CD4-positive, alpha-beta T cell treated with Interleukin-21 for 1 hour (primary cell): ENCODE measurements around the gene ZNF124.
"Not testable (repeated sequence)": the region's sequence is repeated elsewhere in the genome, so short reads cannot be mapped to it uniquely, and the experiment has no call there.

Experiments
- DNase-seq: peaks from one replicate; pipeline ENCODE4 v3.0.0-alpha.2; 2020

ZNF124 gene

DNA sequence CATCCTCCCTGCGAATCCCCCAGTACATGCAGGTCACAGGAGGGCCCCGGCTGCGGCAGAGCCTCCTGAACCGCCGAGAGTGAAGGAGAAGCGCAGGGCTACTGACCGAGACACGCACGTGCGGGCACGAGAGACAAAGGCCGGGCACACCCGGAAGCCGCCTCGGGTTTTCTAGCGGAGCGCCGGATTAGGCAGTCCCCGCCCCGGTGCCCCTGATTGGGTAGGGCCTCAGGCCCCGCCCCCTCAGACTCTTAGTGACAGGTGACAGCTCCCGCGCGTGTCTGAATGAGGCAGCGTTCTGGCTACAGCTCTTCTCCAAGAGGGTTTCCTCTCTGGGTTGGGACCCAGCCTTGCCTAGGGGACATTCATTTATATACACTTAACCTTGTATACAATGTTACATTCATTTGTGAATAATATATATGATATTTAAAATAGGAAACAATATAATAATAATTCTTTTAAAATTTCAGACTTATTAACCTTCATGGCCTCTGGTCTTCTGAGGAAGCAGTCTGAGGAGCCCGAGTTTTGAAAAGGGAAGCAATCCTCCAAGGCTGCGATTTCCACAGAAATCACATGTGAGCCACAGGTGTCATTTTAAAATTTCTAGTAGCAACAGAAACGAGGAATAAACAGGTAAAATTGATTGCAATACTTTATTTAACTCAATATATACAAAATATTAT, at the start of gene ZNF124:
TSS of gene ZNF124 (minus strand) at position 146 of the 689 bp plus-strand sequence. CDS start at position 3, 143 bp downstream.
- not testable (repeated sequence) for DNase-seq

DNA sequence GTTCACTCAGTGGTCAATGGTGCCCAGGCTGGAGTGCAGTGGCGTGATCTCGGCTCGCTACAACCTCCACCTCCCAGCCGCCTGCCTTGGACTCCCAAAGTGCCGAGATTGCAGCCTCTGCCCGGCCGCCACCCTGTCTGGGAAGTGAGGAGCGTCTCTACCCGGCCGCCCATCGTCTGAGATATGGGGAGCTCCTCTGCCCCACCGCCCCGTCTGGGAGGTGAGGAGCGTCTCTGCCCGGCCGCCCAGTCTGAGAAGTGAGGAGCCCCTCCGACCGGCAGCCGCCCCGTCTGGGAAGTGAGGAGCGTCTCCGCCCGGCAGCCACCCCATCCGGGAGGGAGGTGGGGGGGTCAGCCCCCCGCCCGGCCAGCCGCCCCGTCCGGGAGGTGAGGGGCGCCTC, 48.5 kb upstream of the ZNF124 start:
- DNase-seq: not testable (repeated sequence)

DNA sequence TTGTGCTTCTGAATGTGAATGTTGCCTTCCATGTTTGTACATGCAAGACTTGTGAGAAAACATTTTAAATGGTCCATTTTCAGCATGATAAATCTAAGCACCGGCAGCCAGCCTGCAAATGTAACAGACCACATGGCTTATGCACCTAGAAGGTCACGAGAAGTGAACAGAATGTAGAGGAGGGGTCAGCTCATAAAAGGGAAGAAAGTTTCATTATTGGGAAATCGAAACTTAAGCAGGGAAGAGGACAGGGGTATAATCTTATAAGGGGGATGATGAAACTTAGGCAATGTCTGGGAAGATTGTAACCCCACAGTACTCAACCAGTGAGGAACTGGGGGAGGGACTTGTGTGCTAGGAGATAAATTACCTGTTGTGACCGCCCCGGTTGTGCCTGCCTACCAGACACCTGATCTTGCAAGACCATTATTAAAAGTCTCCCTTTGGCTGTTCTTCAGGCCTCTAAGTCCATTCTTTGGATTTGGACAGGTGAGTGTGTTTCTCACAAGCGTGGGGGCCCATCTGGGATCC, 46.4 kb upstream of the ZNF124 start:
- DNase-seq: no peak

DNA sequence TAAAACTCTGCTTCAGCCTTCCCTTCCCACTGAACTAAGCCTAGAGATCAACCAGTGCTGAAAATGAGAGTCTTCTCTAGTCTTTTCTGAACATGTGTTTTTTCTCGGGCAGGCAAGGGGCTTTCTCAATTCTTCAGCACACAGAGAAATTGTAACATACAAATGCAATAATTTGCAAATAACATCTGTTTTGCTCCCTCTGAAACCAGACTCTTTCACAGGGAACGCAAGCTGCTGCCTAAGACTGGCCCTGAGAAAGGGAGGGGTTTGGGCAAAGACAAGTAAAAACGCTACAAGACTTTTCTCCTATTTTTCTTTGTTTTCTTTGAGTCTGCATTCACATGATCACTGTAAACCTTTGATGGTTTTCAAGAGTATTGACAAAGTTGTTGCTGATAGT, 44.4 kb upstream of the ZNF124 start:
- no peak for DNase-seq

- no peak for DNase-seq
These were observed 41.1 kb upstream of the ZNF124 start for GRCh38 chr1:247212627-247213617.

DNA sequence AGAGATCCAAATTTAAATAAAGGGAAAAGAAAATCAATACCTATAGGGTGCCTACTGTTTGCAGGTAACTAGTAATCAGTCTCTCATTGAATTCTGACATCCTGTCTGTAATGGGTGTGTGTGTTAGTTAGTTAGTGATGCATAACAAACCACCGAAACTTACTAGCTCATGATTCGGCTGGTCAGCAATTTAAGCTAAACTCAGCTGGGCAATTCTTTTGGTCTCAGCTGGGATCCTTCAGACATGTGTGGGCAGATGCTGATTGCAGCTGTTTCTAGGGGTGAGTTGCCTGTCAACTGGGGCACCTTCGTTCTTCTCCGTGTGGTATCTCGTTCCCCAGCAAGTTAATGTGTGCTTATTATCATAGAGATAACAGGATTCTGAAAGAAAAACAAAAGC, 40.2 kb upstream of the ZNF124 start:
- DNase-seq: no peak

GRCh38 chr1:247211339-247211738, 39.5 kb upstream of the ZNF124 start:
- no peak for DNase-seq

- peak; percentile 94 for DNase-seq
These were observed 38.7 kb upstream of the ZNF124 start for GRCh38 chr1:247210376-247211117.

DNA sequence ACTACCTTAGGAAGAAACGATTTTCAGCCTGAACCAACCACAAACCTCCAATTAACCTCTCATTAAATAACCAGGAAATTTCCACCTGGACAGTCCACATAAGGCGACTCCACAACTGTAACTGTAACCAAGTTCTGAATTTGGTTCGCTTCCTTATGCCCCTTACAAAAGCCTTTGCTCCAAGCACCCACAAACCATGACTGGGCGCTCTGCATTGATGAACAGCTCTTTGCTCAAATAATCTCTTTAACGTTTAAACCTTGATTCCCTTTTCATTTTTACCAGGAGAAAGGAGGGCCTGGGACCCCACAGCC, 38.2 kb upstream of the ZNF124 start:
- no peak for DNase-seq

- peak; percentile 29 for DNase-seq
These were observed 37.6 kb upstream of the ZNF124 start for GRCh38 chr1:247209396-247209795.

GRCh38 chr1:247204177-247204647, 32.4 kb upstream of the ZNF124 start:
- DNase-seq: no peak

DNA sequence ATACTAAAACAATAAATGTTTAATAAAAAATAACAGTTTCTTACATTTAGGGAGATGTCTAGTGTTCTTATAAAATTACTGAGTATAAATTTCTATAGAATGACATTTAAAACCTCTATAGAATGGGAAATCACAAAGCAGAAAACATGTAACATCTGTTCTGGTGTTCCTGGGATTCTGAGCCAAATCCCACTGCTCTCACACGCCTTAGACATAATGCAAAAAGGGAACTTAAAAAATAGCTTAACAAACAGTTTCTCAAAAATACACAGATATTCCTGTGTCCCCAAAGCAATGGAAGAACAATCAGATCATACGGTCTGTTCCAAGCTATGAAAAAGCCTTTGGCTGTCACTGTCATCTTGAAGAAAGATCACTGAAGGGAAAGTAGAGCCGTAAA, 27.0 kb upstream of the ZNF124 start:
- DNase-seq: no peak

DNA sequence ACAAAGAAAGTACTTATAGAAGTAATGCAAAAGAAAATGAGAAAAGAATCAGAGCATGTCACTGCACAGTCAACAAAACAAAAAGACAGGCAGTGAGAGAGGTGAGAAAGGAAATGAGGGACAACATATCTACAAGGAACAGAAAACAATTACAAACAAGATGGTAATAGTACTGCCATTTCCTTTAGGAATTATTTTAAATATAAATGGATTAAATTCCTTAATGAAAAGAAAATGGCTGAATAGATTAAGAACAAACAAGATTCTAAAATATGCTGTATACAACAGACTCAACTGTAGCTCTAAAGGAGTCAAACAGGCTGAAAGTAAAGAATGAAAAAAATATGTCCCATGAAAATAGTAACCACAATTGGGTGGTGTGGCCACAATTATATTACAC, 22.1 kb upstream of the ZNF124 start:
- no peak for DNase-seq

GRCh38 chr1:247189981-247190798, 18.4 kb upstream of the ZNF124 start:
- no peak for DNase-seq

GRCh38 chr1:247185667-247186066, 13.8 kb upstream of the ZNF124 start:
- no peak for DNase-seq

GRCh38 chr1:247184254-247184653, 12.4 kb upstream of the ZNF124 start:
- DNase-seq: no peak

GRCh38 chr1:247182994-247183393, 11.2 kb upstream of the ZNF124 start:
- no peak for DNase-seq

DNA sequence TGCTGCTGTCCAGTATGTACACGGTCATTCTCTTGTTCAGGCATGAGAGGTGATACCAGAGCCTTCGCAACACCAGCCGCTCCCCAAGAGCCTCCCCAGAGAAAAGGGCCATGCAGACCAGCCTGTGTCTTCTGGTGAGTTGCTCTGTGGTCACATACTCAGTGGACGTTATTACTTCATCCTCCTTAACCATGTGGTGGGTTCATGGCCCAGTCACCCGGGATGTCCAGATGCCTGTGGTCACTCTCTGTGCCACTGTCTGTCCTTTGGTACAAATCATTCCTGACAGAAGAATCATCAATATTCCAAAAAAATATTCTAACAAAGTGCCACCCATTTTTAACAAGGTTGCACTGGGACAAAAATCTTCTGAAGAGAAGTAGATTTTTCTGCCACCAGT, 8.8 kb upstream of the ZNF124 start:
- DNase-seq: no peak

- no peak for DNase-seq
These were observed 5.9 kb upstream of the ZNF124 start for GRCh38 chr1:247177755-247178154.

GRCh38 chr1:247175458-247175857, 3.6 kb upstream of the ZNF124 start:
- no peak for DNase-seq

DNA sequence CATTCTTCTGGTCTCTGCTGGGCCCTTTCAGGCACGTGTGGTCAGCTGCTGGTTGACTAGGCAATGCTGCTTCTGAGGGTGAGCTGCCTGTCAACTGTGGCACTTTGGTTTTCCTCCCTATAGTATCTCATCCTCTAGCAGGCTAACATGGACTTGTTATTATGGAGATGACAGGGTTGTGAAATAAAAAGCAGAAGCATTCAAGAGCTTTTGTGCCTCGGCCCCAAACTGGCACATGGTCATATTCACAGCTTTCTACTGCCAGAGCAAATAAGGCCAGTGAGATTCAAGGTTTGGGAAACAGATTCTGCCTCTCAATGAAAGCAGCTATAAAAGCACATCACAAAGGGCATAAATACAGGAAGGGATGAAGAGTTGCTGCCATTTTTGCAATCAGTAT, 1.6 kb upstream of the ZNF124 start:
- DNase-seq: no peak

GRCh38 chr1:247172996-247173395, 1.2 kb upstream of the ZNF124 start:
- peak; percentile 6 for DNase-seq
